ENCODE measurements around the gene TNFRSF21. TPM values are rescaled to one million over a fixed set of nuclear protein-coding genes. Genes with fewer than 3 reads are reported as not detected.

Gene TNFRSF21
- total and polyA plus RNA-seq, 10 of the 15 experiments (the other 5 are each of a cell fraction or from before 2014, with no cell fraction given), result 0.09 to 1.0 (median 0.27) TPM

DNA sequence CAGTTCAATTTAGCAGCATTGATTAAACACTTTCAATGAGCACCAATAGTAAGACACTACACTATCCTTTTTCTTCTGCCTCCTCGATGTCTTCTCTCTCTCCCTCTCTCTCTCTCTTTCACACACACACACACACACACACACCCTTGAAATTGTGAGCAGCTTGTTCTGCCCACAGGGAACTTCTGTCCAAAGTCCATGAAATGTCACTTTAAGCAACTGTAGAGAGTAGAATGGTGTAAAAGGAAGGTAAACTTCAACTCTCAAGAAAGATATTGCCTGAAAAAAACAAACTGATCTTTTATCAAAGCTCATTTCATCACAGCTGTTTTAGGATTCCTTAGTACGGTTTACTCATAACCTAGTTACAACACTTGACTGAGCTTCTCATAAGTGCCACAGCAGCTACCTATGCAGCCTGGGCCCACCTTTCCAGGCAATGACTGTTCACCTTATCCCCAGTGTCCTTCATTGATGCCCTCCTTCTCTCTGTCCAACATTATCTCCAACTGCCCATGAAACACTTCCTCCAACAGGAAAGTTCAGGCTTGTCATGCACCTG lies 107.0 kb downstream of the TNFRSF21 start:
- SMC1A ChIA-PET (ENCODE audit: uncharacterized antibody, unreplicated experiment), result interaction anchor here (0.6 to 2.2 kb wide), 3 partner anchors 8 to 845 kb away, joined by 3 to 6 read pairs (median 4); no protein-coding TSS in a partner anchor
- no peak overlapping the region for H3K4me2 ChIP-seq (ENCODE audit: control insufficient read depth, insufficient read depth)
- no peaks in the 10 kb centered on the region for H3K9me3 ChIP-seq (replicated peaks; ENCODE audit: control insufficient read depth, insufficient read depth, low read length)
- POLR2A ChIA-PET, result no interaction called here
- no peaks in the 10 kb centered on the region for H3K36me3 ChIP-seq (ENCODE audit: control insufficient read depth in 2 of 2, insufficient read depth in 2 of 2, low read length in 1 of 2)
- H3K27me3 ChIP-seq (replicated peaks in 1 of 2; ENCODE audit: control insufficient read depth in 2 of 2, insufficient read depth in 2 of 2, low read length in 1 of 2), result no peaks in the 10 kb centered on the region; a peak in 1 of 4 replicates
- BruUV-seq (replicated peaks), result no TSS peak
- intact Hi-C loops (cut with micrococcal nuclease; ENCODE audit: unreplicated experiment) (no loop called here), in situ Hi-C loops (cut with MboI) (no loop called here)
- CTCF ChIA-PET, result interaction anchor here (0.6 to 1.3 kb wide), 4 partner anchors 10 to 86 kb away, joined by 3 read pairs; no protein-coding TSS in a partner anchor
- H3K9ac ChIP-seq (ENCODE audit: control insufficient read depth, insufficient read depth, low read length), result no peak overlapping the region
- TF ChIP-seq RBBP5 (conservative IDR thresholded peaks at IDR 0.05) (no peak), PBX3 (IDR thresholded peaks at IDR 0.05; ENCODE audit: insufficient replicate concordance, low read depth, low read length) (no peak), NR2F1 (conservative IDR thresholded peaks at IDR 0.05) (no peak)
- TF ChIP-seq, protein P1, sequence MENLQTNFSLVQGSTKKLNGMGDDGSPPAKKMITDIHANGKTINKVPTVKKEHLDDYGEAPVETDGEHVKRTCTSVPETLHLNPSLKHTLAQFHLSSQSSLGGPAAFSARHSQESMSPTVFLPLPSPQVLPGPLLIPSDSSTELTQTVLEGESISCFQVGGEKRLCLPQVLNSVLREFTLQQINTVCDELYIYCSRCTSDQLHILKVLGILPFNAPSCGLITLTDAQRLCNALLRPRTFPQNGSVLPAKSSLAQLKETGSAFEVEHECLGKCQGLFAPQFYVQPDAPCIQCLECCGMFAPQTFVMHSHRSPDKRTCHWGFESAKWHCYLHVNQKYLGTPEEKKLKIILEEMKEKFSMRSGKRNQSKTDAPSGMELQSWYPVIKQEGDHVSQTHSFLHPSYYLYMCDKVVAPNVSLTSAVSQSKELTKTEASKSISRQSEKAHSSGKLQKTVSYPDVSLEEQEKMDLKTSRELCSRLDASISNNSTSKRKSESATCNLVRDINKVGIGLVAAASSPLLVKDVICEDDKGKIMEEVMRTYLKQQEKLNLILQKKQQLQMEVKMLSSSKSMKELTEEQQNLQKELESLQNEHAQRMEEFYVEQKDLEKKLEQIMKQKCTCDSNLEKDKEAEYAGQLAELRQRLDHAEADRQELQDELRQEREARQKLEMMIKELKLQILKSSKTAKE (IDR thresholded peaks at IDR 0.05; ENCODE audit: low read depth, poor library complexity, severe bottlenecking), result no peak
- 27% methylated on average over 2 of the region's 2 CpGs for WGBS (ENCODE audit: insufficient coverage, insufficient replicate concordance, low lambda C conversion rate, missing lambda C conversion rate)
- H3K4me3 ChIP-seq, result no peak overlapping the region
- no peak overlapping the region for H2AFZ ChIP-seq (ENCODE audit: control insufficient read depth, low read depth, low read length)
- no peaks in the 10 kb centered on the region for H3K79me2 ChIP-seq (ENCODE audit: control insufficient read depth, insufficient read depth, low read length)
- DNase-seq (ENCODE audit: low read depth, low spot score), result no peak
- no peak overlapping the region for H3K27ac ChIP-seq (ENCODE audit: control insufficient read depth, insufficient read depth)
- FAIRE-seq, result no peak
- H4K20me1 ChIP-seq (ENCODE audit: control insufficient read depth, insufficient read depth), result no peaks in the 10 kb centered on the region
- ATAC-seq, result peak; percentile 30; the same call in 2 of the 3 replicates
- RAD21 ChIA-PET (ENCODE audit: unreplicated experiment), result interaction anchor here (3.1 kb wide), 1 partner anchor 39 kb away, joined by 8 read pairs; no protein-coding TSS in a partner anchor
- peaks cover 20% of the 10 kb centered on the region for H3K4me1 ChIP-seq (ENCODE audit: control insufficient read depth, insufficient read depth, low read length)
